ENCODE results near the gene DIO3.

Gene DIO3

DNA sequence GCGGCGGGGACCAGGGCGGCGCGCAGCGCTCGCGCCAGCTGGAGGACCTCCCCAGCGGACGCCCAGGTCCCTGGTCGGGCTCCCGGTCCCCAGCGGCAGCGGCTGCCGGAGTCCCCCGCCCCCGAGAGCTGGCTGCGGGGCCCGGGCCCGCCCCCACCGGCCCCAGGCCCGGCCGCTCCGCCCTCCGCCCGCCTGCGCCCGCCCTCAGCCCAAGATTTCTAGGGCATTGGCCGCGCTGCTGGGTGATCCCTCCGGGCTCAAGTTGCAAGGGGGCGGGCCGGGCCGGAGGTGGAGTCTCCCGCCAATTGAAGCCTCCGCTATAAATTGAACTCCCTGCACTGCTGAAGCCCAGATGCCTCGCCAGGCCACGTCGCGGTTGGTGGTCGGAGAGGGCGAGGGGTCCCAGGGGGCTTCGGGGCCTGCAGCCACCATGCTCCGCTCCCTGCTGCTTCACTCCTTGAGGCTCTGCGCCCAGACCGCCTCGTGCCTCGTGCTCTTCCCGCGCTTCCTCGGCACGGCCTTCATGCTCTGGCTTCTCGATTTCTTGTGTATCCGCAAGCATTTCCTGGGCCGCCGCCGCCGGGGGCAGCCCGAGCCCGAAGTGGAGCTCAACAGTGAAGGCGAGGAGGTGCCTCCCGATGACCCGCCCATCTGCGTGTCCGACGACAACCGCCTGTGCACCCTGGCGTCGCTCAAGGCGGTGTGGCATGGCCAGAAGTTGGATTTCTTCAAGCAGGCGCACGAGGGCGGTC, at the start of gene DIO3:
TSS of gene DIO3 (plus strand) at position 351 of the 752 bp plus-strand sequence.
- DNase-seq (ENCODE audit: low read depth), result no peak

DNA sequence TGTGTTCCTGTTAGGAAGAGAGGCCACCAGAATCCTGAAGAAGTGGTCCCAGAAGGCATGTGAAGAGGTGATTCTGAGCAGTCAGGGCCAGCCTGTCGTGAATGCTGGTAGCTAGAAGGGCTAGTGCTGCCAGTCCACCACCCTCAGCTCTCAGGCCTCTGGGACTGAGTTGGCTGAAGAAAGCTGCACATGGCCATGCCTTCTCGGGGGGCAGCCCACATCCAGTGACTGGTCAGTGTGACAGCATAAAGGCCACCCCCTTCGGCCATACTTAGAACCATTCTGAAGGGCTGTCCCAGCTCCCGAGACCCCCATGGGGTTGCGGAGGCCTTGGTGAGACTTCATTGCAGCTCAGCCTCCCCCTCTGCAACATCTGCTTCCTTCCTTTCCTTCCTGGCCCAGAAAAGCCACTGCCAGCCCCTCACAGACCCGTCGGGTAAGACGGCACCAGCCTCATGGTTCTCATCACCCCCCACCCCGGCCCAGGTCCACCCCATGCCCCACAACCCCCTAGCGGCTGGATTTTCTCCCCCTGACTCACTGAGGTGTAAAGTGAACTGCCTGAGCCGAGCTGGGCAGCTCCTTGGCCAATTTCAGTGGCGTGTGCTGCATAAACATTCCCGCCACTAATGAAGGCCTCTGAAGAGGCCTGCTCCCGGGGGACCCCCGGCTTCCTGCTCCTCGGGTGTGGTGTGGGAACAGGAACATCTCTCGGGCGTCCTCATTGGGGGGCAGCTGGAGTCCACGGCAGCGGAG, 49.5 kb upstream of the DIO3 start:
- no peak for DNase-seq (ENCODE audit: low read depth)

DNA sequence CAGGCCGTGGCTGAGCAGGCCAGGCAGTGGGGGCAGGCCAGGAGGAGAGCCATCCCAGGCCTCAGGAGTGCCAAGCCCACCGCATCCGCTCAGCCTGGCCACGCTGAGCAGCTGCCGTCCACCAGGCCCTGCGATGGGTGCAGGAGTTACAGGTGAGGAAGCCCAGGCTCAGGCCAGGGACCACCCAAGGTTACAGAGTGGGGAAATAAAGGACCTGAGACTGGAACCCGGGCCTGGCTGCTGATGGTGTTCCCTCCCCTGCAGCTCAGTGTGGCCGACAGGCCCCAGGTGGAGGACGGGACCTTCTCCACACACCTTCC, 49.0 kb upstream of the DIO3 start:
- no peak for DNase-seq (ENCODE audit: low read depth)

DNA sequence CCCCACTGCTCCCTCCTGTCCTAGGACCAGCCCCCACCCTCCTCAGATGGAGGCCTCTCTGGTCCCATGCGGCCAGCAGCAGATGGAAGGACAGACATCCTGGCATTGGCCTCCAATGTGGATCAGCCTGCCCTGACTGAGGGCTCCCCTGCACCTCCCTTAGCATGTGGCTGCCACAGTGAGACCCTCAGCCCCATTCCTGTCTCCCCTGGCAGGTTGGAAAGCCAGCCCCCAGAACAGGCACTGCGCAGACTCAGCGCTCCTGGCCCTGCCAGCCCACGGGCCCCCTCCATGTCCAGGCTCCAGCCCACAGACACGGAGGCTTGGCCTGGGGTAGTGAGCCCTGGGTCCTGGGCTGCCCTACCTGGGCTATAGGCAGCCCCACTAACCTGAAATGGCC, 47.2 kb upstream of the DIO3 start:
- DNase-seq (ENCODE audit: low read depth), result no peak

DNA sequence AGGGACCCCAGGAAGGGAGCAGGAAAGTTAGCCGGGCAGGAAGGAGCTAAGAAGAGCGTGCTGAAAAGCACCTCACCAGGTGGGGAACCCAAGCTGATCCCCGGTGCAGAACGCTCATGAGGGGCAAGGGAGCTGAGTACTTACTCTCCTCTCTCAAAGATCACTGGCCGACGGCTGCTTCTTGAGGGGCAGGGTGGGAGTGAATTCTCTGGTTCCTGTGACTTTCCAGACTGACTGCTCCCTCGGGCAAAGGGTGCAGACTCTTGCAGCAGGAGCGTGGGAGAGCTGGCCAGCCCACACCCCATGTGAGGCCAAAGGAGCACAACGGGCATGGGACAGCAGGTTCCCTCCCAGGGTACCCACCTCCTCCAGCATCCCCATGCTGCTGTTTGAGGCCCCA, 44.9 kb upstream of the DIO3 start:
- no peak for DNase-seq (ENCODE audit: low read depth)

DNA sequence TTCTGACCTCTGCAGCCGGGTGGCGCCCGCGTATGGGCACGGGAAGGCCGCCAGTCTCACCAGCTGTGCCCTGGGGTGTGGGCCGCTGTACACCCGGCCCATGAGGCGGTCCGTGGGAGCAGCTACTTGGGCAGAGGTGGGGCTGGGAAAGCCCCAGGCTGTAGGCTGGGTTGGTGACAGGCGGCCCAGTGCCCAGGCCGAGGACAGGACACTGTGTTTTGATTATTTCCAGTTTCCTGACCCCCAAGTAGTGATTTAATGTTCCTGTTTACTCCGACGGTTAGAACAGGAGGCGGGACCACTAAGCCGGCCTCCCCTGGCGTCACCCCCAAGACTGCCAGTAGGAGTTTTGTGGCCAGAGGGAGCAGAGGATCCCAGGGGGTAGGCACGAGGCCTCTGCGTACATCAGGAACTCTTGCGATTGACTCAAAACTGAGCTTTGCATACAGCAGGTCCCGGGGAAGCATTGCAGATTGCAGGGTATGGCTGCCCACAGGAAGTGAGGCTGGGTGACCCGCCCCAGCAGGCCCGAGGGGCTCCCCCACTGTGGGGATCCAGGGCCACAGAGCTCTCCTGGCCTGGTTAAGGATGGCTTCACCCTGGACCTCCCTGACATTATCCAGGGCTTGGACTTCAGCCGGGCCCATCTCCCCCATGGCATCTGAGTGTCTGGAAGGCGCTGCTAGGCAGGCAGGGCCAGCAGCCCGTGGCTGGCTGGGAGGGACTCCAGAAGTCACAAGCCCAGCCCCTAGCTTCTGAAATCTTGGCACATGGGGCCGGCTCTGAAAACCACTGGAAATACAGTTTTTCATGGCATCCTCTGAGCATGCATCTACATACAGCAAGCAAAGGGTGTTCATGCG, 42.5 kb upstream of the DIO3 start:
- DNase-seq (ENCODE audit: low read depth), result no peak

DNA sequence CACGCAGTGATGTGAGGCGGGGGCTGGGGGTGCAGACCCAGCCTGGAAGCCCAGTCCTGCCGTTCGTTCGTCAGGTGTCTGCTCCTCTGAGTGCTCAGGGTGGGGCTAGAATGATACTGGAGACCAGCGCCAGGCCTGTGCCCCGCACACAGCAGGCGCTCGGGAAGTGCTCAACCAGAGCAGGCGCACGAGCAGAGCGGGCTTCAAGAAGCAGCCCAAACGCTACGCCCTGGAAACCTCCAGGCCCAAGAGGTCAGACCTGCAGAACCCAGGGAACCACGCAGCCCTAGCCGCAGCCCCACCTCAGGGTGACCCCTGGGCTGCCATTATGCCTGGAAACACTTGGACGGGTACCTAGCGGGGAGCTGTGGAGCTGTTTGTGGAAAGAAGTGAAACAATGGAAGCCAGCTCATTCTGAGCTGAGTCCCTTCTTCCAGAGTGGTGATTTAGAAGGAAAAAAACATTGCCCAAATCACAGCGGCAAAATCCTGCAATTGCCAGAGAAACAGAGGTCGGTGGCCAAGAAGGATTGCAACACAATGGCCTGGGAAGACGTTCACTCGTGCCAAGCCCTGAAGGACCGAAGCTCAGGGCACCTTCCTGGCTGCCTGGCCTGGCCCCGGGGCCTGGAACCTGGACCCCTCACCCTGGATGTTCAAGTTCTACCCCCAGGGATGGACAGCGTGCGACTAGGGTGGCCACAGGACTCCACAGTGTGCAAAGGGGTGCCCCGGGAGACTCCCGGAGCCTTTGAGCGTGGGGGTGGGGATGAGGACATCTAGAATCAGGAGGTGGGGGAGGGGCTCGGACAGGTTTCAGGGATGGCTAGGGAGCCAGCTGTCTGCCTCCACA, 40.4 kb upstream of the DIO3 start:
- DNase-seq (ENCODE audit: low read depth), result no peak

DNA sequence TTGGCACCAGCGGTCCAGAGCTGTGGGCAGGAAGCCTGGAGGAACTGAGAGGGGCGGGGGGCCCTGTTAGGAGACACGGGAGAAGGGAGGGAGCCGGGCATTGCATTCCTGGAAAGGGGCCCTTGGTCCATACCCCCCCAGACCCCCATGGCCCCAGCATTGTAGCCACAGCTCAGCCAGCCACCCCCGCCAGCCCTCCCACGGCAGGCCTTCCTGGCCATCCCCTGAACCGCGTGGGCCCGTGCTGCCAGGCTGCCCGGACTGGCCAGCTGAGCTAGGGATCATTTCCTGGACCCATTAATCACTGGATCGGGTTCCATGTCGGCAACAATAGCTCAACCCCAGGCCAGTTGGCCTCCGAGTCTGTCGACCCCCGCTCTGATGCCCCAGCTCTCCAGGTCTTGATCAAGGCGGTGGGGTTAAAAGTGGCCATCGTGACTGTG, 39.8 kb upstream of the DIO3 start:
- no peak for DNase-seq (ENCODE audit: low read depth)

DNA sequence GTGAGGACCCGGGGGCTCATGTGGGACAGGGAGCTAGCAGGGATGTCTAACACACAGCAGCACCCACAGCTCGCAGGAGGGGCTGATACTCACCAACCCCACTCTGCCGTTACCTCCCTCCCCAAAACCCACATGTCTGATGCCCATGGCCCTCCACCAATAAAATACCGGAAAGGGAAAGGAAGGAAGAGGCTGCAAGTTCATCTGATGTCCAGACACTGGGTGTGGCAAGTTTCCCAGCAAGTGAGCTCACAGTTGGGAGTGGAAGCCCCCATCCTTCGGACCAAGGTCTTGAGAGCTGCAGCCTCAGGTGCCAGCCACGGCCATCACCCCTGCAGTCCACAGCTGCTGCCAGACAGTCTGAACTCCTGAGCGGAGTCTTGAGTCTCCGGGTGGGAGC, 39.3 kb upstream of the DIO3 start:
- no peak for DNase-seq (ENCODE audit: low read depth)

DNA sequence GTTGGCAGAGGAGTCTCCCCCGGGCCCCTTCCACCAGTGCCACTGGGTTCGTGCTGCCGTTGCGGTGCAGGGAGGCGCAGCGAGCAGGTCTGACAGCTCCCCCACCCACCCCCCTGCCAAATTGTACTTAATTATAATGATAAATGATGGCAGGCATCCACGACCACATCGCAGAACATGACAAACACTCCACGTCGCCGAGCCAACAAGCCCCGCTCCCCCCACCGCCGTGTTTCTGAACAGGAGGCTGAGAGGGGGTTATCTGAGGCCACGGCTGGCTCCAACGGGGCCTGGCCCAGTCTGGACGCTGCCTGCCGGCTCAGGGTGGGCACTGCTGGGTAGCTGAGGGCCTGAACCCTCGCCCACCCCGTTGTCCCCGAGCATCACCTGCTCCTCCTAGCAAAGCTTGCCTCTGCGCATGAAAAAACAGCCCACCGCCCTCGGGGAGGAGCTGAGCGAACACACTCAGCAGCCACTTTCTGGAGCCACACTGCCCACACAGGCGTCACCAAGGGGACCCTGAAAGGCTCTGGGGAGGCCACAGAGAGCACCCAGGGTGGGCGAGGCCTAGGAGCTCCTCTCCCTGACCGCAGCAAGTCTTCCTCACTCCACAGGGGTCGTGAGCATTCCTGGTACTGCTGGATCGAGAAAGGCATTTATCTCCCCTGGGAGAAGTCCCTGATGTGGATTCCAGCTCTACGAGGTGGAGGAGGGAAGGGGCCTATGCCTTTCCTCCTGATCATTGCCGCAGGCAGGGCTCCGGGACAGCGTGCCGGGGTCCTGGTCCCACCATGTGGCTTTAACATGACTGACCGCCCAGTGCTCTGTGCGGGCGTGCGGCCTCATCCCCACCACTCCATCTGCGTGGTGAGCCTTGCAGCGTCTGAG, 35.4 kb upstream of the DIO3 start:
- no peak for DNase-seq (ENCODE audit: low read depth)

DNA sequence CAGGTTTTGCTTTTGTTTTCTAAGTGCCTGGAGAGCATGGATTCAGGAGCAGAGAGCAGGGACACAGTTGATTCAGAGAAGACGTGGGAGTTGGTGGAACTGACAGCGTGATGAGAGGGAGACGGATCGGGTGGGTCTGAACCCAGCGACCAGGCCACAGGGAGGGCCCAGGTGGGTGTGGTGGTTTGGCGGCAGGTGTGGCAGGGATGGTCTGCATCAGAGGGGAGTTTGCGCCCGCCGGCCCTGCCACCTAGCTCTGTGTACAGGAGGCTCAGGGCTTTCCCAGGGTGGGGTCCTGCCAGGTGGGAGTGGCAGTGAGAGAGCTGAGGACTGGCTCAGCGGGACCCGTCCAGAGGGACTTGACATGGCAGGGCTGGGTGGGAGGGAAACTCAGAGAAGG, 33.3 kb upstream of the DIO3 start:
- DNase-seq (ENCODE audit: low read depth), result no peak

DNA sequence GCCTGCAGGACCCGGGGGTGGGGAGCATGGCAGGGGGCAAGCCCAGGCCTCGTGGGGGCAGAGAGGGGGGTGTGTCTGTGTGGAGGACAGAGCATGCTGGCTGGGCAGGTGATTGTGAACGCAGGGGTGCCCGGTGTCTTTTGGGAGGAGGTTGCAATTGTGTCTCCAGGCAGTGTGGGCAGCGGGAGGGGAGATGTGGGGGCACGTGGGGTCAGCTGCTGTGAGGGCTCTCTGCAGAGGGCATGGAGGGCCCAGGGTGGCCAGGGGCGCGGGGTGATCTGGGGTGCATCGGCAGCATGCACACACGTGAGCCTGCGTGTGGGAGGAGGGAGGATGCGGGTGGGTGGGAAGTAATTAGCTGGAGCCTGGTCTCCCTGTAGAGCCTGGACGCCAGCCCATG, 32.2 kb upstream of the DIO3 start:
- no peak for DNase-seq (ENCODE audit: low read depth)

DNA sequence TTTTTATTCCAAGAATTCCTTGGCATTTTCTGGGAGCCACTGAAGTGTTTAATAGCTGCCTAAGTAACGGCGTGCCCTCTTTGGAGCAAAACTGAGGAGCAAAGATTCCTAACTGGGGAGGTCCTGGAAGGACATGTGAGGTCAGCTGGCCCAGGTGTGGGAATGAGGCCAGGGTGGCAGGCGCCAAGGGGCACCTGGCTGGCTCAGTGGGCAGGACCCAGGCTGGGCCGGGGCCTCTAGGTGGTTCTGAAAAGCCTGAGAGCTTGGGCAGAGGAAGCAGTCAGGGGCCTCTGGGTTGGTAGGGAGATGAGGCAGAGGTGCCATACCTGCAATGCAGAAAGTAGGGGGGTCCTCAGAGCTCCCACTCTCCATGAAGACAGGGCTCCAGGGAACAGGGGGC, 27.1 kb upstream of the DIO3 start:
- no peak for DNase-seq (ENCODE audit: low read depth)

DNA sequence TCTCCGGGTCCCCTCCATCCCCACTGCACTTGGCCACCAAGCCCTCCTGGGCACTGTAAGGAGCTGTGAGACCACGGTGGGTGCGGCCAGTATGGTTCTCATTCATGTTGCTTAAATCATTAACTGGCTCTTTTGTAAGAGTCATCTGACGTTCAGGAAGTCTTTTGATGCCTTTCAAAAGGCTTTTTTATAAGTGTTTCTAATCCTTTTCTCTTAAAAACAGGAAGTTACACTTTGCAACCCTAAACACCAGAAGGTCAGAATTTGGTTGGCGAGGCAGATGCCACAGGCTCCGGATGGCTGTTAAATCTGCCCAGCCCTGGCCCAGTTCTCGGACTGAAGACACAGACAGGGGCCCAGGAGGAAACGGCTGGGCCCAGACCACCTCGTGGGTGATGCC, 26.1 kb upstream of the DIO3 start:
- no peak for DNase-seq (ENCODE audit: low read depth)

DNA sequence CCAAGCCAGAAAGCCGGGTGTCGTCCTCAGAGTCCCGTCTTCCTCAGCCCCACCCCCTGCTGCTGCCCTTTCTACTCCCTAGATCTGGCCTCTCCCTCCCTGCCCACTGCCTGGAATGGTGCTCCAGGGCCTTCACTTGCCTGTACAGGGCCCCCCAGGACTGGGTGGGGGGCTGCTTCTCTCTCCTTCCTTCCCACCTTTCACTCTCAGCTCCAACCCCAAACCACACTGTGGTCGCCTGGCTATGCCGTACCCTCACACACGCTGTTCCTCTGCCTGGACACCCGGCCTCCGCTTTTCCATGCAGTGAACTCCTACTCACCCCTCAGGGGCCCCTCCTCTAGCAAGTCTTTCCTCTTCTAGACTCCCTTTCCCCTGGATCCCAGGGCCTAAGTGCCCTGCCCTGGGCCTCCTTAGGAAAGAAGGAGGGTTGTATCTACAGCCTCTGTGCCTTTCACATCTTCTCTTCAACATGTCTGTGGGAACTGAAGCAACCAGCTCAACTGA, 25.5 kb upstream of the DIO3 start:
- DNase-seq (ENCODE audit: low read depth), result no peak

DNA sequence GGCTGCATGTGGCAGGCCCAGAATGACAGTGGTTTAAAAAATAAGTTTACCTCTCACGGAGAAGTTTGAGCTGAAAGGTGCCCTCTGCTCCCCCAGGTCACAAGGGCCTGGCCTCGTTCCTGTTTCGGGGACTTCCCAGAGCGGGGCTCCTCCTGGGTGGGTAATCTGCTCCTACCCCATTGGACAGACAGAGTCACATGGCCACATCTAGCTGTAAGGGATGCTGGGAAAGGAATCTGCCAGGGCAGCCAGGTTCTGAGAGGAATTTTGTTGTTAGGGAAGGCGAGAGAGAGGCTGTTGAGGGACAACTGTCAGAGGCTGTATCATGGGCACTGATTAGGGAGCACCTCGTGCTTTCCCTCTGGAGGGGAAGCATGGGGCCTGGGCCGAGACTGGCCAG, 24.0 kb upstream of the DIO3 start:
- no peak for DNase-seq (ENCODE audit: low read depth)

DNA sequence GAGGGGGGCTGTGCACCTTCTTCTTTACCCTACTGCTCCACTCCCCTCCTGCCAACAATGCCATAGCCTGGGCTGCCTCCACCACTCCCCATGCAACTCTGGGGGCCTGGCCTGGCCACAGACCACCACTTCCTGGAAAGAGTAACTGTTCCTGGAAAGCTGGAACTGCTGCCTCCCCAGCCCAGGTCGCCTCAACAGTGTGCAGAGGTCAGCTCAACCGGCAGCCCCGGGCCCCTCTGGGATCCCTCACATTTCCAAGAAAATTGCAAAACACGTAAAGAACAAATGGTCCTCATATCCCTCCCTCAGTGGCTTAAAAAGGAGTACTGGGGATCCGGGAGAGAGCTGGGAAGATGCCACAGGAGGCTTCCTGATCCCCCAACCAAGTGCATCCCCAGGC, 22.4 kb upstream of the DIO3 start:
- DNase-seq (ENCODE audit: low read depth), result no peak

DNA sequence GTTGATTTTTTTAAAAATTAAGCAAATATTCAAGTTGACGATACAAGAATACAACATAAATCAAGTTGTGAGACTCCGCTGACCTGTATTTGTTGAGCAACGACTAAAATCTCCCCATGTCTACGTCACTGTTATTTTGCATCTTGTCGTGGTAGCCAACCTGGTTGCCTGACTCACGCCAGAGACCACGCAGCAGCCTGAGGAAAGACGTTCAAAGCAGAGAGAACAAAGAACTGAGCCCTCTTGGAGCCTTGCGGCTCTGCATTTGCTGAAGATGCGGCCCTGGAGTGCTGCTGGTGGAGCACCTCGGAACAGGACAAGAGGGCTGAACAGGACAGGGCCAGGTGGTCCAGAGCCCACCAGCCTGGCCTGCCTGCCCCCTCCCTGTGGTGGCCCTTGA, 21.4 kb upstream of the DIO3 start:
- no peak for DNase-seq (ENCODE audit: low read depth)

DNA sequence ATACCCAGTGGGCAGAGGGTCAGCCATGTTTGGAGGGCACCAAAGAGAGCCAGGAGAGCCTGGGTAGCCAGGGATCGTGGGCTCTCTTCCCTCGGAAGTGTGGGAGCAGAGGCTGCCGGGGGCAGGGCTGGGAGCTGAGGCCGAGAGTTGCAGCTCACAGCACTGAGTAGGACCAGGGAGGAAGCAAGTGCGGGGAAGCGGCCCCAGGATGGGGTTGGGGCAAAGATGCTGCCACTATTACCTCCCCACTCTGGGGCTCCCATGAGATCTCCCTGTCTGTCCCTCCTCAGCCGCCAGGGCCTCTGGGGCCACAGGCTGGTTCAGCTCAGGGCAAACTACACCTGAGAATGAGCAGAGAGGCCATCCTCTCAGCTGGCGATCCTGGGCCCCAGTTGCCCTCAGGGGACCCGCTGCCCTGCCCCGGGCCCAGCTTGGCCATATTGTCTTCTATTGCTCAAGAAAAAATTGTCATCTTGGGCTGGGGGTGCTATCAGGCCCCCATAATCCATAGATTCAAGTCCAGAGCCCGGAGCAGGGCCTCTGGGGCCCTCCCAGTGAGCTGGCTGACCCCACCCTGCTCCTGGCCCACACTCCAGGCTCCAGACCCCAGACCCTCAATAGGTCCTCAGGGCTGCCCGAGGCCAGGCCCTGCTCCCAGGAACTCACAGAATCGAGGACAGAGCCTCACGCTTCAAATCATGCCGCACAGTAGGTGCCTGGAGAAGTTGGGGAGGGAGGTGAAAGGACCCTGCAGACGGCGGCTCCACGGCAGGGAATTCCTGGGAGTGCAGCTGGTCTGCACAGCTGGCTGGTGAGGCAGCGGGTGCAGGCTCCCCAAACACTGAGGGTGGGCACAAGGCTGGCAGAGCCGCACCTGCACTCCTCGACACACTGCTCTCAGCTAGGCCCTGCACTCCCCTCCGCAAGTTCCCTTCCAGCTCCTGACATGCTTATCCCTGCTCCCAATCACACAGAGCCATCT, 20.5 kb upstream of the DIO3 start:
- no peak for DNase-seq (ENCODE audit: low read depth)

DNA sequence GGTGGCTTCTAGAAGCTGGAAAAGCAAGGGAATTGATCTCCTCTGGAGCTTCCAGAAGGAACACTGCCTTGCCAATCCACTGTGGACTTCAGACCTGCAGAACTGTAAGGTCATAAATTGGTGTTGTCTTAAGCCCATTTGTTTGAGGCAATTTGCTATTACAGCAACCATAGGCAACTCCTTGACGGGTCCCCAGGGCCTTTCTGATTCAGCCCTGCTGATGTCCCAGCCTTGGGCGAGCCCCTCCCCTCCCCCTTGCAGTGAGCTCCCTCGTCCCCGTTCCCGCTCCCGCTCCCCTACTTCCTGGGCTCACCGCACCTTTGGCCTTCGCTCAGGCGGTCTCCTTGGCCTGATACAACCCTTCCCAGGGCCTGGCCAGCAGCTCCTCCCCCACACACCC, 18.9 kb upstream of the DIO3 start:
- DNase-seq (ENCODE audit: low read depth), result no peak
